Neural progenitor cell (in vitro differentiated cells): ENCODE data around the gene PNMA8A.

Experiments
- CTCF ChIP-seq: fragments of 200-600 bp; sonication (generic); IDR thresholded peaks from 2 replicates; pipeline ENCODE4 v1.5.1; 2017; ENCODE audit warnings: antibody characterized with exemption, mild to moderate bottlenecking
- EZH2 ChIP-seq: fragments of 200-600 bp; sonication (generic); IDR thresholded peaks from 2 replicates; pipeline ENCODE4 v1.6.1; 2017; ENCODE audit warnings: antibody characterized with exemption, mild to moderate bottlenecking, moderate library complexity

DNA sequence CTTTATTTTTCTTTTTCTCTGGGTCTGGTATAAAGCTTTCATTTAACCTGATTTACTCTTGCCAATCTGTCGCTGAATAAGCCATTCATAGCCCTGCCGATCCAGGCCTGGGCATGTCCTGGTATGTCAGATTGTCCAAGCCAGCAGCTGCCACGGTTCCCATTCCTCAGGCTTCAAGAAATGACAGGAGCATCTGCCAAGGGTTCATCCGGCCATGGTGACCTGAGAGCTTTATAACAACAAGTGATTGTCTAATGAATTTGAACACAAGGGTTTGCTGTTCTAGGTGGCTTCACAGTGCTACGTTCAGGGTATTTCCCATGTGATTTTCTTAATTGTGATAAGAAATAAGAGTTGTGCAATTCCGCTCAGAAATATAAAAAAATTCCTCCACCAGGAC, 20.0 kb downstream of the PNMA8A start:
- TF ChIP-seq CTCF (no peak), EZH2 (no peak)
